Measurements from ENCODE around the gene PRR22.
"Not testable (repeated sequence)": the region's sequence is repeated elsewhere in the genome, so short reads cannot be mapped to it uniquely, and the experiment has no call there.

Gene PRR22

DNA sequence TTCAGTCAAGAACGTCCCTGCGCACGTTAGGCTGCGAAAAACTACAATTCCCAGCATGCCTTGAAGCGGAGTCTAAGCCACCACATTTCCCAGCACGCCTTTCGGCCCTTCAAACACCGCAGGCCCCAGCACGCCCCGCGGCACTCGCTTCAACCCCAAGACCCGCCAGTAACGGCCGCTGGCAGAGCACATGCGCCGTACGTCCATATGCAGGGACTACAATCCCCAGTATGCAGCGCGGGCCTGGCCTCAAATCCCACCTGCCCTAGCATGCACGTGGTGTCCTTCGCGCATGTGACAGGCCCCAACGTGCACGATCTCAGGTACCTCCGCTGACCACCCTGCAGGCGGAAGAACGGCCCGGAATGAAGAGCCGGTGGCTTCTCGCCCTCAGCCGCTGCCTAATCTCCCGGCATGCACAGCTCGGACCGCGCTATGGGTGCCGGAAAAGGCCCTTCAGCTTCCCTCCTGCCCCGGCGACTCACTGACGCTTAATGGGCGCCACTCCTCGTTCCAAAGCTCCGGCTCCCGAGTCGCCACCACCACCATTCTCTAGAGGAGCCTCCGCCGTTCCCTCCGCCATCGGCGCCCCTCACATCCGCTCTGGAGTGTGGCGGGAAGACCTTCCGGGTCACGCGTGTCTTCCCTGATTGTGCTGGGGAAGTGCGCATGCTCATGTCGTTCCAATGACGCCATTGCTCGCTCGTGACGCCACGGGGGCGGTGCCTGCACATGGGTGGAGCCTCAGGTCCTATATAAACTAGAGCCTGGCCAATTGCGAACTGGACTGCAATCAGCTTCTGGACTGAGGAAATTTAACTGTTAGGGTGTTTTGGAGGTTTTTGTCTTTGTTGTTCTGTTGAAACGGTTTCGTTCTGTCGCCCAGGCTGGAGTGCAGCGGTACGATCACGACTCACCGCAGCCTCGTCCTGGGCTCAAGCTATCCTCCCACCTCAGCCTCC, 6.3 kb upstream of the PRR22 start, which contains the start of gene DUS3L:
DUS3L (minus strand) TSS at position 605 of the 962 bp plus-strand sequence; CDS start at position 583, 22 bp downstream.
- DNase-seq: peak; percentile 99

DNA sequence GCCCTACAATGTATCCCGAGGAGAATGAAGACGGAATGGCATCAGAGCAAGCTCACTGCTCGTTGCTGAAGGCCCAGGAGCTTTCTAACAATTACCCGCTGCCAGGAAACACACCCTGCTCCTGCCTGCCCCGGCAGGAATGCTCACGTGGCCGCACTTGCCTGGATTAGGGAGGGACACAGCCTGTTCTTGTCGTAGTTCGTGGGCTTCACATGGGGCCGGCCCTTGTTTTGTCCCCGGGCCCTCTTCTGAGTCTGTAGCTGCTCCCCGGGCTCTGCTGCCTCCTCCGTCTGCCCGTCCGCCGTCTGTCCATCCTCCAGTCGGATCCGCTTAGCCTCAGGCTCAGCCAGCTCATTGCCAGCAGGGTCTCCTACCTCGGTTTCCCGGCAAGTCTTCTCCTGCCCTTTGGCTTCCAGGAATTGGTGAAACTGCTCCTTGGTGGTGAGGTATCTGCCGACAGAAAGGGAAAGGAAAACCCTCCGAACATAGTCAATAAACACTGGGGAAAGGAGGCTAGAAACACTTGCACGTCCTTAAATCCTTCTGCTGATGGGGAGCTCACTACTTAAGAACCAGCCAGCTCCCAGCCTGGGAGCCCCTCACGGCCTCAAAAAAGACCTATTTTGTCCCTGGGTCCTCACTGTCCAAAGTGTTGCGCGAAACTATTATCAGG, 5.5 kb upstream of the PRR22 start:
- no peak for DNase-seq

DNA sequence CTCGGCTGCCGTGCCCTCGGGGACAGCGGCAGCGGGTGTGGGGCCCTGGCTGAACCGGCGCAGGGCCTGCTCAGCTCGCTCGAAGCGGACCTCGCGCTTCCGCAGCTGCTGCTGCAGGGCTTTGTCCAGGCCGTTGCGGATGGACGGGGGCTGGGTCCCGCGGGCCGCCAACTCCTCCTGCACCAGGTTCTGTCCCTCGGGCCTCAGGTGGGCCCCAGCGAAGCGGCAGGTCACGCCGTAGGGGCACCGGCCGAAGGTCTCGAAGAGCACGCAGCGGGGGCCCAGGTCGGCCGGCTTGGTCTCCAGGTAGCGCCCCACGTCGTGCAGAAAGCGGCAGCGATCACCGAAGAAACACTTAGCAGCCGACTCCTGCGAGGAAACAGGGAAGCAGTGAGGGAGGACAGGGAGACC, 4.8 kb upstream of the PRR22 start:
- DNase-seq: no peak

DNA sequence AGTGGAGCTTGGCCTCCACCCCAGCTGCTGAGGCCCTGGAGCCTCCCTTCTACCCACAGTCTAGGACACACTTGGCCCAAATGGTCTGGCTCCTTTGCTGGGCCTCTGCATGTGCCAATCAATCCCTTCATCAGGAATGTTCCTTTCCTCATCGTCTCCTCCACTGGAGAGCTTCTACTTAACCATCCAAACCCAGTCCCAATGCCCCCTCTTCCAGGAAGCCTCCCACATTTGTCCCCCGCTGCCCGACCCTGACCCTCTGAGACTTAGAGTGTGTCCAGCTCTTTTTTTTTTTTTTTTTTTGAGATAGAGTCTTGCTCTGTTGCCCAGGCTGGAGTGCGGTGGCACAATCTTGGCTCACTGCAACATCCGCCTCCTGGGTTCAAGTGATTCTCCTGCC, 3.9 kb upstream of the PRR22 start:
- DNase-seq: no peak

DNA sequence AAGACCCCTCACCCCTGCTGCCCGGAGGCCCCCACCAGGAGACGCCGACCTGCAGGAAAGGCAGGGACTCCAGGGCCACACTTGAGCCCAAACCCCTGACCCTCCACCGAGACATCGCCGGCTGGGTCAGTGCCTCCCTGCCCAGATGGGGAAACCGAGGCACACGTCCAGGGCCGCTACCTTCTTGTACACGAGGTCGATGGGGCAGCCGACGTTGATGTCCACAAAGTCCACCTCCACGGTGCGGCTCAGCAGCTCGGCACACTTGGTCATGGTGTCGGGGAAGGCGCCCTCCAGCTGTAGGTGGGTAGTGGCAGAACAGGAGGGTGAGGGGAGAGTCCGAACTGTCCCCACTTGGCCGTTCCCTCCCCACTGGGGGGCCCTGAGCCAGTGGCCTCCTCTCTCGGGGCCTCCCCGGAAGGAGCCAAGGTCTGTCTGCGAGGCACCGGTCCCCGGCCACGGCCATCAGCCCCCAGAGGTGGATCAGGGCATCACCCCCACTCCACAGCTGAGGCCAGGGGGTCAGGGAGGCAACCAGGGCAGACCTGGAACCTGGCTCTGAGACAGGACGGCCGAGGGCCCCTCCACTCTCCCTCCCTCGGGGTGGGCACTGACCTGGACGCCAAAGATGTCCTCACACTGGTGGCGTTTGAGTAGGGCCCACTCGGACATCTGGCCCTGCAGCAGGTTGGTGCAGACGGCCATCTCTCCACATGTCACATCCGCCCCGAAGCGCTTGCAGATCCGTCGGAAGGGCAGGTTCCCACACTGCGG, 3.0 kb upstream of the PRR22 start:
- DNase-seq: no peak

DNA sequence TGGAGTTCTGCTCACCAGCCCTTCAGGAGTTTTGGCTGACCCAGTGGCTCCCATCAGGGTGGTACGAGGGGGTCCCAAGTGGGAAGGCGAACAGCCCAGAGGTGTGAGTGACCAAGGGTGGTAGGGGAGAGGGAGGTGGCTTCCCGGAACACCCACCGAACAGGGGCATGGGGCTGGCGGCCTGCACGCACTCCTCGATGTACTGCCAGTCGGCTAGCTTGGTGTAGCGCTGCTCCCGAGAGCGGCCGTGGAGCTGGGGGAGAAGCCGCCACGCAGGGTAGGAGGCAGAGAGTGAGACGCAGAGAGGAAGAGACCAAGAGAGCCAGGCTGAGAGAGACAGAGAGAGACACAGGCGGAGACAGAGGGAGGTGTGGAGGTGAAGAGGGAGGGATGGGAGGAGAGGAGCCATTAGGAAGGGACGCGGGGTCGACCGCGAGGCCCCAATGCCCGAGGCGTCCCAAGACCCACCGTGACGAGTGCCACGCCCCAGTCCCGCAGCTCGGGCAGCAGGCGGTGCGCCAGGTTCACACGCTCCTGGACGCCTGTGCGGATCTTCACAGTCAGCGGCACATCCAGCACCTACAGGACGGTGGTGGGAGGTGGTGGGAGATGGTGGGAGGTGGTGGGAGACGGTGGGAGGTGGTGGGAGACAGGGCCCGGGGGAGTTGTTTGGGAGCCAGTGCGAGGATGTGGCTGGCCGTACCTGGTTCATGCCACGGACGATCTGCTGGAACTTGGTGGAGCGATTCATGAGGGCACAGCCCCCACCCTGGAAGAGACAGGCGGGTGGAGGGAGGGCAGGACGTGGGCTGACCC, 2.3 kb upstream of the PRR22 start:
- no peak for DNase-seq

DNA sequence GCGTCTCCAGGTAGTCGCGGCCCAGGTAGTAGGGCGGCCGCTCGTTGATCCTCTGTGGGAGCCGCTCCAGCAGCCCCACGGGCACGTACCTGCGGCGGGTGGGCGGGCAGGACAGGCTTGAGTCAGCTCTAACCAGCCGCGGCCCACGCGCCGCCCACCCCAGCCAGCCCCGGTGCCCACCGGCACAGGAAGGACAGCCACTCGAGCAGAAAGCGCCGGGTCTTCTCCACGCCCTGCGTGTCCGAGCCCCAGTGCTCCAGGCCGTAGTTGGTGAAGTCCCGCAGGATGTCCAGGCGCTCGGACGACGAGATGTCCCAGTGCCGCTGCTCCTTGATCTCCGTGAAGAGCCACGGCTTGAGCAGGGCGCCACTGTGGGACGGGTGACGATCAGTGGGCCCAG, 877 bp upstream of the PRR22 start:
- no peak for DNase-seq

DNA sequence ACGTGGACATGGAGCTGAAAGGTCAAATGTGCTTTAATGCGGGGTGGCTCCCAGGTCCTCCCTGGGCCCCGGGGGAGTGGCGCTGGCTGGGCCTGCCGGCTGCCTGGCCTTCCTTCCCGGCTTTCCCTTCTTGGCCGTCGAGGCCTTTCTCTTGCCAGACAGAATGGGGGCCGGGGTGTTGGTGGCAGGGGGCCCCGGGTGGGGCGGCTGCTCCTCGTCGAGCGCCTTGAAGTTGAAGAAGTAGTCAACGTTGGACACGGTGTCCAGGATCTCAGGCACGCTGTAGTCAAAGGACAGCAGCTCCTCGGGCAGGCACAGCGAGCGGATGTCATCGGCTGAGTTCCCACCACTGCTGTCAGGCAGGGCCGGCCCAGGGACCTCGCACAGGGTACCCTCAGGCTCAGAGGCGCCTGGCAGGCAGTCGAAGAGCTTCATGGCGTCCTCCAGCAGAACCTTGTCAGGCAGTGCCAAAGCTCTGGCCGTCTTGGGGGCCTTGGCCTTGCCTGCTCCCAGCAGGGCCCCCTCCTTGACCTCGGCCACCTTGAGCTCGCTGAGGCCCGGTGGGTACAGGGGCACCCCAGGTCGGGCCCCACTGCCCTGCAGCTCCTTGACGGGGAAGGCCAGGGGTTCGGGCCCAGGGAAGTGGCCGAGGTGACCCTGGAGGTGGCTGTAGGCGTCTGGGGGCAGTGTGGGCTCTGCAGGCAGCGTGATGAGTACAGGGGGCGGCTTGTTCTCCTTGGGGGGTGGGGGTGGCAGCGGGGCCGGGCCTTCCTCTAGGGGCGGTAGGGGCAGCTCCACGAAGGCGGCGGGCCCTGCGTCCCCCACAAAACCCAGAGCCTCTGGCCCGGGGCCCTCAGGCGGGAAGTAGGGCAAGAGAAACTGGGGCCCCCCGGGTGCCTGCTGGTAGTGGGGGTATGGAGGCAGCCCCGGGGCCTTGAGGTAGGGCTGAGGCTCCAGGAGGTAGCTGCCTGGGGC, 1.3 kb downstream of the PRR22 start:
- DNase-seq: no peak

DNA sequence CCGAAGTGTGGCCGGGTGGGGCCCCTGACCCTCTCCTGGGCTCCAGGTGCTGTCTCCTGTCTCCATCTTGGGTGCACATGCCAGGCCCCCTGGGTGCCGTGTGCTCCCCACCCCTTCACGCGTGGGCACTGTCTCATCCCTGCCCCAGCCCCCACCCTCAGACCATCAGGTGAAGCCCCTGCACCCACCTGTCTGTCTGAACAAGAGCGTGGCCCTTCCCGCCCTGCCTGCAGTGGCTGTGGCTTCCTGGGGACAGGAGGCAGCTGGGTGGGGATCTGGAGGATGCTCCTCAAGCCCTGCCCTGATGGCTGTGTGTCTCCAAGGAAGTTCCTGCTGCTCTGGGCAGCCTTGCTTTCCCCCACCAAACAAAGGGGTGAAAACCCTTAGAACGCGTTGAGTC, 2.2 kb downstream of the PRR22 start:
- no peak for DNase-seq

DNA sequence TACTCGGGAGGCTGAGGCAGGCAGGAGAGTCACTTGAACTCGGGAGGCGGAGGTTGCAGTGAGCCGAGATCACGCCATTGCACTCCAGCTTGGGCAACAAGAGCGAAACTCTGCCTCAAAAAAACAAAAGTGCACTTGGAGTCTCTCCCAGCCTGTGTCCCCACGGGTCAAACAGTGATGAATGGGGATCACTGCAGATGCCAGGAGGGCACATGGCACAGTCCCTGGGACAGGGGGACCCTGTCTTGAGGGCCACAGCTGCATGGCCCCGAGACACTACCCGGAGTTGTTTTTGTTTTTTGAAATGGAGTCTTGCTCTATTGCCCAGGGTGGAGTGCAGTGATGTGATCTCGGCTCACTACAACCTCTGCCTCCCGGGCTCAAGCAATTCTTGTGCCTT, 3.6 kb downstream of the PRR22 start:
- not testable (repeated sequence) for DNase-seq

DNA sequence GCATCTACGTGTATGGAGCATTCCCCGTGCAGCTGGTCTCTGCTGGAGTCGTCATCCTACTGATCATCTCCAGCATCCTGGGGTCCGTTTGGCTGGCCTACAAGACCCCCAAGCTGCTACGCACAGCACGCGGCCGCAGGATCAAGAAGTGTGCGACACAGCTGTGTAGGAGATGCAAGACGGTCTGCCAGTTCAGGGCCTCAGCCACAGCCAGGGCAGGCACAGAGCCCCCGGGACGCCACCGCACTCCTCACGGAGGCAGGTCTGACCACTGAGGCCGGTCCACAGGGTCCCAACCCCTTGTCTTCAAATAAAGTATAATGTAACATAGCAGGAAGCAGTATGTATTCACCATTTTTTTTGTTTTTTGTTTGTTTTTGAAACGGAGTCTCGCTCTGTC, 6.1 kb downstream of the PRR22 start:
- DNase-seq: no peak

DNA sequence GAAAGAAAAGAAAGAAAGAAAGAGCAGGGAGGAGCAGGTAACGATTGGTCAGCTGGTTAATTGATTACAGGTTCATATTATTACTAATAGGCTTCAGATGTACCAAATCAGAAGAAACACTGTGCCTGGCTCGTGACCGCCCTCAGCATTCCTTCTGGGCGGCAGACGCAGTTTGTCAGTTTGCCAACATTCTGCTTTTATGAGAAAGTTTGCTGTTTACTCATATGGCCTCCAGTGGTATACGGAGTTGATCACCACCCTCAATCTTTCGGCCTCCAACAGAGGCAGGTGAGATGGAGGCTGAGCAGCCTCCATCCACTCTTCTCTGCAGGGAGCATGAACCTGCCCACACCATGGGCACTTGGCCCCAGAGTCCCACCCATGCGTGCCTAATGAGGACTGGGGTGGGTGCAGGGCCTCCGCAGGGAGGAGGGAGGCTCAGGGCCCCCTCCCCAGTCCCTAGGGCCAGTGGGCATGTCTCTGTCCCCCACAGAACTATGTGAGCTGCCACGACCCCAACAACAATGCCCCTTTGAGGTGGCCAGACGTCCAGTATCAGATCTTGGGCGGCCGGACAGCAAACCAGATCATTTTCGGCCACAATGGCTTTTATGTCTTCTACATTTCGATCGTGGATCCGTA, 8.8 kb downstream of the PRR22 start:
- no peak for DNase-seq

DNA sequence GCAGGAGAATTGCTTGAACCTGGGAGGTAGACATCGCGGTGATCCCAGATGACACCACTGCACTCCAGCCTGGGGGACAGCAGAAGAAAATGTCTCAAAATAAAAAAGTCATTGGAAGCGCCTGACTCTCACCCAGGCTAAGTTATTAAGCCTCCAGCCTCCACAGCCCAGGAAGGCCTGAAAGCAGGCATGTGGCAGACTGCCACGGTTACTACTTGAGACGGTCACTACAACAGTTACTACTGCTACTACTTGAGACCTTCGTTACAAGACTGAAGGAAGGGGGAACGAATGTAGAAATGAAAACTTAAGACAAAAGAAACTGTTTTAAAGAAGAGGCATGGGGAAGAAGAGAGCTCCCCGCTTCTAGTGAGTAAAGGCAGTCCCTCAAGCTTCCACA, 9.6 kb downstream of the PRR22 start:
- no peak for DNase-seq

DNA sequence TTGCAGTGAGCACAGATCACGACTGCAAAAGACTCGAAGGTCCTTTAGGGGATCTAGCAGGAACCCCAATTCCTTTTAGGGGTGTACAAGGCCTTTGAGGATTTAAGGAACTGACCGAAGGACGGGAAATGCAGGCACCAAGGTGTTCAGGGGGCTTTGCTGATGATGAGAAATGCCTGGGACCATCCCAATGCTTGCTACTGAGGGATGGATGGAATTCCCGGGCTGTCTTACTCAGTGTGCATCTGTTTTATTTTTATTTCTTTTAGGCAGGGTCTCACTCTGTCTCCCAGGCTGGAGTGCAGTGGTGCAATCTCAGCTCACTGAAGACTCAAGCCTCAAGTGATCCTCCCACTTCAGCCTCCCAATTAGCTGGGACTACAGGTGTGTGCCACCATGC, 11.3 kb downstream of the PRR22 start:
- no peak for DNase-seq

DNA sequence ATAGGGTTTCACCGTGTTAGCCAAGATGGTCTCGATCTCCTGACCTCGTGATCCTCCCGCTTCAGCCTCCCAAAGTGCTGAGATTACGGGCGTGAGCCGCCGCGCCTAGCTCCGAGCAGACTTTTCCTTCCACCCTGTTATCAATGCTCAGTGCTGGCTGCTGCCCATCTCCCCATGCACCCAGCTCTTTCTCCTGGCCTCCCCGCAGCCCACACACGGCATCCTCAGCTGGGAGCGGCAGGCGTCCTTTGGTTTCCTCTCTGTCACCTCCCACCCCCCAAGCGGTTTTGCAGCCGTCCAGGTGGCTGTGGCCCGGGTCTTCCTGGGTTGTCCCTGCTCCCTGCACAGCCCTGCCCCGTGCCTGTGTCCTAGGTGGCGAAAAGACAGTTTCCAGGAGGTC, 12.1 kb downstream of the PRR22 start:
- DNase-seq: no peak

DNA sequence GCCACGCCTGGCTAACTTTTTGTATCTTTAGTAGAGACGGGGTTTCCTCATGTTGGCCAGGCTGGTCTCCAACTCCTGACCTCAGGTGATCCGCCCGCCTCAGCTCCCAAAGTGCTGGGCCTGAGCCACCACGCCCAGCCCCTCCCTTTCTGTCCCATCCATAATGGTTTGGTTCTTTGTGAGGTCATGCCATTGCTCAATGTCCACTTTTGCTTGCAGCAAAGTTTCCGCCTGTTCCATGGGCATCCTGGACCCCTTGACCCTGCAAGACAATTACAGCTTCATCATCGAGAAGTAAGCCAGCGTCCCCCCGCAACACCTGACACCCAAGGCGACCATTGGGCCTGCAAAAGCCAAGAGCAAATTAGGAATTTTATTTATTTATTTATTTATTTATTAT, 16.6 kb downstream of the PRR22 start:
- no peak for DNase-seq

DNA sequence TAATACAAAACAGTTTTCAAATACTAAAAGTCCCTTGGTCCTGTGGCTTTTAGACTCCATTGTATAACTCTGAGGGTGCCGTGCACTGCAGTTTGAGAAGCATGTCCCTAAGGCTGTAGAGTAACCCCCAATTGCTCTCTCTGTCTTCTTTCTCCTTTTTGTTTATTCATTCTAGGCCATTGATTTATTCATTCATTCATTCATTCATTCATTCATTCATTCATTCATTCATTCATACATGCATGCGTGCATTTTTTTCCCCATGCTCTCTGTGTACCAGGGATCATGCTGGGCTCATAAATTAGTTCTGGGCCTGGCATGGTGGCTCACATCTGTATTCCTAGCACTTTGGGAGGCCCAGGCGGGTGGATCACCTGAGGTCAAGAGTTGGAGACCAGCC, 19.3 kb downstream of the PRR22 start:
- DNase-seq: no peak

DNA sequence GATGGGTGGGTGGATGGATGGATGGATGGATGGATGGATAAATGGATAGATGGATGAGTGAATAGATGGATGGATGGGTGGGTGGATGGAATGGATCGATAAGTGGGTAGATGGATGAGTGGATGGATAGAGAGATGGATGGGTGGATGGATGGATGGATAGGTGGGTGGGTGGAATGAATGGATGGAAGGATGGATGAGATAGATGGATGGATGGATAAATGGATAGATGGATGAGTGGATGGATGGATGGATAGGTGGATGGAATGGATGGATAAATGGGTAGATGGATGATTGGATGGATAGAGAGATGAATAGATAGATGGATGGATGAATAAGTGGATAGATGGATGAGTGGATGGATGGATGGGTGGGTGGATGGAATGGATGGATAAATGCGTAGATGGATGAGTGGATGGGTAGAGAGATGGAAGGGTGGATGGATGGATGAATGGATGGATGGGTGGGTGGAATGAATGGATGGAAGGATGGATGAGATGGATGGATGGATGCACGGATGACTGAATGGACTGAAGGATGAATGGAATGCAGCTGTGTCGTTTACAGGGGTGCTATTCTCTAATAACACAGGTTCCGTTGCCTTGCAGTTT, 21.8 kb downstream of the PRR22 start:
- no peak for DNase-seq

DNA sequence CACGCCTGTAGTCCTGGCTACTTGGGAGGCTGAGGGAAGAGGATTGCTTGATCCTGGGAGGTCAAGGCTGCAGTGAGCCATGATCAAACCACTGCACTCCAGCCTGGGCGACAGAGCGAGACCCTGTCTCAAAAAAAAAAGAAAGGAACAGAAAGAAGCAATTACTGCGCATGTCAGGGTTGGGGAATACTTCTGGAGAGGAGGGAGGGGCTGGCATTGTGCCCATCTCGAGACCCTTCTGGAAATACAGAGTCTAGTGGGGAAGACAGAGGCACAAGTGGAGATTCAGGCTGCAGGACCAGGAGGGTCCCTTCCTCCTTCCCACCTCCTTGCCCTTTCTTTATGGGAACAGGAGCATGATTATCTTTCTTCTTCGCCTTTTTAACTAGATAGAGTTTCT, 30.8 kb downstream of the PRR22 start:
- DNase-seq: no peak

DNA sequence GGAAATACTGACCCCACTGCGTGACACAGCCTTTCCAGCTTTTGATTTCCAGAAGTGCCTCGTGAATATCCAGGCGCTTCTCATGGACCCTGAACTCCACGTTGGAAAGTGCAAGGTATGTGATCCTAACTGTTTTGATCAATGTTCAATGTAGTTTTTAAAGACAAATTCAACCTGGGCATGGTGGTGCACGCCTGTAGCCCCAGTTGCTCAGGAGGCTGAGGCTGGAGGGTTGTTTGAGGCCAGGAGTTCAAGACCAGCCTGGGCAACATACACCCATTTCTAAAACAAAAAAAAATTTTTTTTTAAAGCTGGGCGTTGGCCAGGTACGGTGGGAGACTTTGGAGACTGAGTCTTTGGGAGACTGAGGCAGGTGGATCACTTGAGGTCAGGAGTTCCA, 32.8 kb downstream of the PRR22 start:
- DNase-seq: no peak

Data from stimulated activated CD8-positive, alpha-beta memory T cell treated with anti-CD3 and anti-CD28 coated beads, Interleukin-4, amount 100 ng/mL, for 48 hours (primary cell).